Left lung (tissue), 10 donors: ENCODE results near the gene NEB. TPM values are rescaled to one million over a fixed set of nuclear protein-coding genes. Genes with fewer than 3 reads are reported as not detected.

Source experiments
- ATAC-seq: fragments of 200-7000 bp; cut with Tn5 transposase; one replicate; pipeline ENCODE4 v1.9.1; 2020; ENCODE audit warnings: moderate library complexity
- DNase-seq, 4 donors: peaks; one replicate each; pipeline ENCODE4 v3.0.0-alpha.2; 2013 to 2020
- H3K27ac ChIP-seq, 2 donors: fragments of 200-600 bp; sonication (generic) in 1 of 2; one replicate each; pipeline versions ENCODE4 v1.5.0 to v1.8.0; 2020 to 2021
- H3K27me3 ChIP-seq, 2 donors: fragments of 200-600 bp; sonication (generic) in 1 of 2; one replicate each; pipeline versions ENCODE4 v1.5.0 to v1.8.0; 2020 to 2021
- H3K36me3 ChIP-seq, 2 donors: fragments of 200-600 bp; sonication (generic) in 1 of 2; one replicate each; pipeline versions ENCODE4 v1.5.0 to v1.8.0; 2020 to 2021
- H3K4me1 ChIP-seq, 2 donors: fragments of 200-600 bp; one replicate each; pipeline ENCODE4 v1.8.0; 2021
- H3K4me3 ChIP-seq, 2 donors: fragments of 200-600 bp; sonication (generic) in 1 of 2; one replicate each; pipeline versions ENCODE4 v1.5.0 to v1.8.0; 2020 to 2021; ENCODE audit warnings: mild to moderate bottlenecking in 1 of 2
- H3K9me3 ChIP-seq, 2 donors: fragments of 200-600 bp; sonication (generic) in 1 of 2; one replicate each; pipeline versions ENCODE4 v1.5.0 to v1.8.0; 2020 to 2021
- intact Hi-C, 2 donors: fragments of 100-400 bp; cut with DNase I; formaldehyde crosslinking; loops; one replicate each; pipeline versions ENCODE4 v1.11.2 to v1.14.2; 2022
- polyA plus RNA-seq, 6 donors: library from polyadenylated mRNA; unstranded; fragments of 120-200 nt; gene quantifications; one replicate each; pipeline ENCODE4 v1.2.1, GENCODE V29; 2013; ENCODE audit not compliant: insufficient read length in 6 of 6
- total RNA-seq, 2 donors: library from RNA; stranded (reverse); fragmentation: NEBNext Ultra II Directional; extraction: Animal tissue kit (Norgen Biotek cat#: 25700); gene quantifications; one replicate each; pipeline ENCODE4 v1.2.1, GENCODE V29; 2021
- TF ChIP-seq, protein P1 (sequence below), 2 donors: fragments of 200-600 bp; sonication (generic) in 1 of 2; IDR thresholded peaks; one replicate each; pipeline versions ENCODE4 v1.5.0 to v1.8.0; 2021; ENCODE audit warnings: antibody characterized with exemption in 2 of 2
- donor health status: DM: no; HTN: yes; CAD: no.
- donor health status: DM: no; HTN: no; CAD: no.

The NEB gene
- total and polyA plus RNA-seq, 8 donors: 1.3 to 9.7 (median 6.6) TPM

- TF ChIP-seq, protein P1, sequence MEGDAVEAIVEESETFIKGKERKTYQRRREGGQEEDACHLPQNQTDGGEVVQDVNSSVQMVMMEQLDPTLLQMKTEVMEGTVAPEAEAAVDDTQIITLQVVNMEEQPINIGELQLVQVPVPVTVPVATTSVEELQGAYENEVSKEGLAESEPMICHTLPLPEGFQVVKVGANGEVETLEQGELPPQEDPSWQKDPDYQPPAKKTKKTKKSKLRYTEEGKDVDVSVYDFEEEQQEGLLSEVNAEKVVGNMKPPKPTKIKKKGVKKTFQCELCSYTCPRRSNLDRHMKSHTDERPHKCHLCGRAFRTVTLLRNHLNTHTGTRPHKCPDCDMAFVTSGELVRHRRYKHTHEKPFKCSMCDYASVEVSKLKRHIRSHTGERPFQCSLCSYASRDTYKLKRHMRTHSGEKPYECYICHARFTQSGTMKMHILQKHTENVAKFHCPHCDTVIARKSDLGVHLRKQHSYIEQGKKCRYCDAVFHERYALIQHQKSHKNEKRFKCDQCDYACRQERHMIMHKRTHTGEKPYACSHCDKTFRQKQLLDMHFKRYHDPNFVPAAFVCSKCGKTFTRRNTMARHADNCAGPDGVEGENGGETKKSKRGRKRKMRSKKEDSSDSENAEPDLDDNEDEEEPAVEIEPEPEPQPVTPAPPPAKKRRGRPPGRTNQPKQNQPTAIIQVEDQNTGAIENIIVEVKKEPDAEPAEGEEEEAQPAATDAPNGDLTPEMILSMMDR (IDR thresholded peaks at IDR 0.05): no peak
- no peaks in the 10 kb centered on the region for H3K9me3 ChIP-seq
- intact Hi-C loops: no loop called here
Measured at GRCh38 chr2:151518802-151519201, 215.5 kb downstream of the NEB start.

DNA sequence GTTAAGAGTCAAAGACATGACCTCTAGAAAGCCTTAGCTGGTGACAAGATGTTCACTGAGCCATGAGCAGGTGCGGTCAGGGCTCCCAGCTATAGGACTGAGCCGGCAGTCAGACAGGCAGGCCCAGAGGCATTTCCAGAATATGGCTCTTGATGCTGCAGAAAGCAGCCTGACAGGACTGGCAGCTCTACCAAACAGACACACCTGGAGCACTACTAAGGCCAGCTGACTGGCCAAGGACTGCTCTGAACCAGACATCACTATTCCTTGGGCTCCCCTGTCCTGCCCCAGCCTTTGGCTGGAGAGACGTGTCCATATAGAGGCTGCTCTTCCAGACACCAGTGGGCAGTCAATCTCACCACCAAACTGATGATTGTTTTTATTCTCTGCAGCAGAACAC is 225.8 kb downstream of the NEB start:
- Histone ChIP-seq H3K36me3 (no peaks in the 10 kb centered on the region), H3K27me3 (no peaks in the 10 kb centered on the region), H3K4me3 (no peak overlapping the region), H3K4me1 (no peaks in the 10 kb centered on the region), H3K27ac (no peak overlapping the region), H3K9me3 (no peaks in the 10 kb centered on the region)
- no peak for DNase-seq
- TF ChIP-seq, protein P1 (IDR thresholded peaks at IDR 0.05): no peak
- intact Hi-C loops: no loop called here
- no peak for ATAC-seq

More at GRCh38 chr2:151518802-151519201, 215.5 kb downstream of the NEB start:
- Histone ChIP-seq H3K4me1 (no peaks in the 10 kb centered on the region), H3K27me3 (no peaks in the 10 kb centered on the region), H3K27ac (no peak overlapping the region), H3K4me3 (no peak overlapping the region), H3K36me3 (no peaks in the 10 kb centered on the region)
- ATAC-seq: no peak
- no peak for DNase-seq

- ATAC-seq (no peak), DNase-seq (no peak)
- Histone ChIP-seq H3K27ac (no peak overlapping the region), H3K36me3 (no peaks in the 10 kb centered on the region), H3K27me3 (no peaks in the 10 kb centered on the region), H3K4me3 (no peak overlapping the region), H3K4me1 (no peaks in the 10 kb centered on the region), H3K9me3 (no peaks in the 10 kb centered on the region)
- intact Hi-C loops: no loop called here
- TF ChIP-seq, protein P1 (IDR thresholded peaks at IDR 0.05): no peak
Measured at GRCh38 chr2:151506170-151506569, 228.1 kb downstream of the NEB start.

GRCh38 chr2:151498178-151498577 is 236.1 kb downstream of the NEB start:
- H3K4me3 ChIP-seq: no peak overlapping the region
- intact Hi-C loops: no loop called here
- DNase-seq (no peak), ATAC-seq (no peak)
- H3K27me3 ChIP-seq: no peaks in the 10 kb centered on the region
- TF ChIP-seq, protein P1 (IDR thresholded peaks at IDR 0.05): no peak
- H3K36me3 ChIP-seq: no peaks in the 10 kb centered on the region
- H3K9me3 ChIP-seq: no peaks in the 10 kb centered on the region
- no peaks in the 10 kb centered on the region for H3K4me1 ChIP-seq
- no peak overlapping the region for H3K27ac ChIP-seq

- intact Hi-C loops: no loop called here
- TF ChIP-seq, protein P1 (IDR thresholded peaks at IDR 0.05): no peak
- no peak for DNase-seq
- H3K4me1 ChIP-seq: no peaks in the 10 kb centered on the region
- no peaks in the 10 kb centered on the region for H3K9me3 ChIP-seq
- ATAC-seq: no peak
- no peak overlapping the region for H3K4me3 ChIP-seq
- no peak overlapping the region for H3K27ac ChIP-seq
- no peaks in the 10 kb centered on the region for H3K36me3 ChIP-seq
- H3K27me3 ChIP-seq: no peaks in the 10 kb centered on the region
Measured at GRCh38 chr2:151491496-151491895, 242.8 kb downstream of the NEB start.
